NB4 (cell line): ENCODE measurements around the gene ZNF148.

Source experiments
- MAX ChIP-seq: IDR thresholded peaks from 2 replicates; pipeline ENCODE4 v1.6.1; 2011; ENCODE audit warnings: low read depth, low read length
- MYC ChIP-seq: IDR thresholded peaks from 2 replicates; pipeline ENCODE4 v1.6.1; 2011; ENCODE audit warnings: low read depth, low read length
- POLR2A ChIP-seq: IDR thresholded peaks from 2 replicates; pipeline ENCODE4 v1.6.1; 2011; ENCODE audit warnings: mild to moderate bottlenecking; ENCODE audit not compliant: insufficient read length; ENCODE audit errors: extremely low read depth
- TF ChIP-seq, protein P1 (sequence below): IDR thresholded peaks from one replicate; pipeline ENCODE4 v1.5.1; 2012; ENCODE audit warnings: low read depth, low read length

DNA sequence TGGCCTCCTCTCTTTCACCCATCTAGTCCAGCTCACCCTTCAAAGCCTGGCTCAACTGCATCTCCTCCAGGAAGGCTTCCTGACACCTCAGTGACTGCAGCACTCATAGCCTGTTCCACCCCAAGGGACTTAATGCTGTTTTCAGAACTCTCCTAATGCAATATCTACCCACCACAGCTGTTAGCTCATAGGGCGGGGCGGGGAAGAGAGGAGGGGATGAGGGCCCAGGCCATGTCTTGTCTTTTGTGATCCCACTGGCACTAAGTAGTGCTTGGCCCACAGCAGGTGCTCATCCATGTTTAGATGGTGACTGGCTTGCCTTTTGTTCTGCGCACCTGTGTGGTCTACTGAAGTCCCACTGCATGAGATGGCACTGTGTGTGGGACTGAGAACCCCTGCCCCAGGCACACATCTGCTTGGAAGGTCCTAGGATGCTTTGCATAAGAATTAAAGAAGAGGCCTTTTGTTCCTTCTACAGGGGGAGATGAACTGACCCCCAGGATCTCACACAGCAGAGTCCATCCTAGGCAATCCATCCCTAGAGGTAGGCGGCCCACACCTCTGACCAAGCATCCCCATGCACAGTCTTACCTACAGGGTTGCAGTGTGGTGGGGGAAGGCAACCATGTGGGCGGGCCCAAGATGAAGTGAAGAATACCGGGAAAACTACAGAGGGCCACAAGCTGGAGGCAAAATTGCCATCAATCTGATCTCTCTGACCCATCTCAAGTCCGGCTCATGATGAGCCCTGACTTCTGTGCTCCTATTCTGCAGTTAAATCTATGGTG is 185.6 kb downstream of the ZNF148 start:
- TF ChIP-seq, protein P1, sequence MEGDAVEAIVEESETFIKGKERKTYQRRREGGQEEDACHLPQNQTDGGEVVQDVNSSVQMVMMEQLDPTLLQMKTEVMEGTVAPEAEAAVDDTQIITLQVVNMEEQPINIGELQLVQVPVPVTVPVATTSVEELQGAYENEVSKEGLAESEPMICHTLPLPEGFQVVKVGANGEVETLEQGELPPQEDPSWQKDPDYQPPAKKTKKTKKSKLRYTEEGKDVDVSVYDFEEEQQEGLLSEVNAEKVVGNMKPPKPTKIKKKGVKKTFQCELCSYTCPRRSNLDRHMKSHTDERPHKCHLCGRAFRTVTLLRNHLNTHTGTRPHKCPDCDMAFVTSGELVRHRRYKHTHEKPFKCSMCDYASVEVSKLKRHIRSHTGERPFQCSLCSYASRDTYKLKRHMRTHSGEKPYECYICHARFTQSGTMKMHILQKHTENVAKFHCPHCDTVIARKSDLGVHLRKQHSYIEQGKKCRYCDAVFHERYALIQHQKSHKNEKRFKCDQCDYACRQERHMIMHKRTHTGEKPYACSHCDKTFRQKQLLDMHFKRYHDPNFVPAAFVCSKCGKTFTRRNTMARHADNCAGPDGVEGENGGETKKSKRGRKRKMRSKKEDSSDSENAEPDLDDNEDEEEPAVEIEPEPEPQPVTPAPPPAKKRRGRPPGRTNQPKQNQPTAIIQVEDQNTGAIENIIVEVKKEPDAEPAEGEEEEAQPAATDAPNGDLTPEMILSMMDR, result no peak
- TF ChIP-seq POLR2A (no peak), MAX (no peak), MYC (no peak)
